IMR-90 (cell line): Measurements from ENCODE around the gene GAREM1. TPM values are rescaled to one million over a fixed set of nuclear protein-coding genes. Genes with fewer than 3 reads are reported as not detected.

Experiments used
- ATAC-seq: fragments of 200-7000 bp; cut with Tn5 transposase; 2 replicates; pipeline ENCODE4 v1.9.1; 2020; ENCODE audit warnings: low read depth, mild to moderate bottlenecking, moderate library complexity
- BruUV-seq: library from RNA; stranded (reverse); fragments of 400-500 nt; replicated peaks from 2 replicates; lab custom pipeline; 2021; lab: Mats Ljungman, UMichigan
- CTCF ChIA-PET: fragments of 300-600 bp; formaldehyde crosslinking; extraction: SDS; loops from one replicate; lab custom pipeline; 2021; ENCODE audit warnings: antibody characterized with exemption; lab: Yijun Ruan, JAX
- POLR2A ChIA-PET: fragments of 300-600 bp; sonication (Branson Sonifier 250); formaldehyde crosslinking; loops from one replicate; lab custom pipeline; 2022; ENCODE audit warnings: antibody characterized with exemption; ENCODE audit not compliant: unreplicated experiment; lab: Charles Lee
- DNase-seq: peaks from one replicate; pipeline ENCODE4 v3.0.0; 2013
- H2AFZ ChIP-seq: replicated peaks from 2 replicates; pipeline ENCODE3; 2013; ENCODE audit warnings: low read length, mild to moderate bottlenecking; ENCODE audit not compliant: poor library complexity
- H2AK5ac ChIP-seq: 2 replicates; pipeline ENCODE4 v1.6.1; 2013; ENCODE audit warnings: low read depth, low read length, inconsistent platforms
- H2AK9ac ChIP-seq: replicated peaks from 2 replicates; pipeline ENCODE3; 2013; ENCODE audit warnings: mild to moderate bottlenecking, low read depth, low read length, moderate library complexity; ENCODE audit not compliant: poor library complexity
- H2BK120ac ChIP-seq: 2 replicates; pipeline ENCODE4 v1.6.1; 2013; ENCODE audit warnings: low read depth, low read length, inconsistent platforms
- H2BK15ac ChIP-seq: 3 replicates; pipeline ENCODE4 v1.6.1; 2013; ENCODE audit warnings: low read depth, low read length, inconsistent platforms
- H2BK20ac ChIP-seq: 2 replicates; pipeline ENCODE4 v1.6.1; 2013; ENCODE audit warnings: low read depth, mild to moderate bottlenecking, inconsistent platforms, low read length, moderate library complexity
- H2BK5ac ChIP-seq: 2 replicates; pipeline ENCODE4 v1.6.1; 2013; ENCODE audit warnings: mild to moderate bottlenecking, low read depth, low read length, inconsistent platforms; ENCODE audit not compliant: poor library complexity, severe bottlenecking
- H3K14ac ChIP-seq: replicated peaks from 2 replicates; pipeline ENCODE4 v1.6.1; 2013; ENCODE audit warnings: low read depth, low read length, inconsistent platforms
- H3K18ac ChIP-seq: 2 replicates; pipeline ENCODE4 v1.6.1; 2013; ENCODE audit warnings: low read depth, low read length, control low read depth
- H3K23ac ChIP-seq: 2 replicates; pipeline ENCODE4 v1.6.1; 2013; ENCODE audit warnings: low read depth, low read length, inconsistent platforms
- H3K27ac ChIP-seq: 2 replicates; pipeline ENCODE4 v1.5.1; 2013; ENCODE audit warnings: mild to moderate bottlenecking, control low read depth, low read length; ENCODE audit not compliant: insufficient read depth
- H3K27me3 ChIP-seq: 2 replicates; pipeline ENCODE4 v1.6.1; 2013; ENCODE audit warnings: low read length; ENCODE audit not compliant: control insufficient read depth, insufficient read depth
- H3K36me3 ChIP-seq: 2 replicates; pipeline ENCODE4 v1.6.1; 2013; ENCODE audit warnings: low read length, mixed read lengths; ENCODE audit not compliant: control insufficient read depth, insufficient read depth
- H3K4ac ChIP-seq: 2 replicates; pipeline ENCODE4 v1.6.1; 2013; ENCODE audit warnings: low read depth, low read length, inconsistent platforms
- H3K4me1 ChIP-seq: 2 replicates; pipeline ENCODE4 v1.6.1; 2013; ENCODE audit warnings: low read length, mixed read lengths; ENCODE audit not compliant: control insufficient read depth, insufficient read depth
- H3K4me2 ChIP-seq: 2 replicates; pipeline ENCODE4 v1.6.1; 2013; ENCODE audit warnings: low read depth, mild to moderate bottlenecking, control low read depth, low read length, moderate library complexity
- H3K4me3 ChIP-seq: 2 replicates; pipeline ENCODE4 v1.5.1; 2013; ENCODE audit warnings: low read depth, mild to moderate bottlenecking, control low read depth, low read length, moderate library complexity; ENCODE audit not compliant: insufficient read depth
- H3K56ac ChIP-seq: 2 replicates; pipeline ENCODE4 v1.6.1; 2013; ENCODE audit warnings: low read length, inconsistent platforms; ENCODE audit not compliant: insufficient read depth; ENCODE audit errors: extremely low read depth
- H3K79me1 ChIP-seq, 2 experiments: 2 replicates each; pipeline ENCODE4 v1.6.1; 2013; ENCODE audit warnings: low read length in 2 of 2, inconsistent platforms in 1 of 2, low read depth in 1 of 2
- H3K9ac ChIP-seq: 2 replicates; pipeline ENCODE4 v1.6.1; 2013; ENCODE audit warnings: low read depth, low read length, control low read depth
- H3K9me1 ChIP-seq: 2 replicates; pipeline ENCODE4 v1.6.1; 2013; ENCODE audit warnings: low read length, inconsistent platforms; ENCODE audit not compliant: insufficient read depth
- H3K9me3 ChIP-seq: 2 replicates; pipeline ENCODE4 v1.6.1; 2013; ENCODE audit warnings: low read length; ENCODE audit not compliant: control insufficient read depth, insufficient read depth
- H4K20me1 ChIP-seq: 2 replicates; pipeline ENCODE4 v1.6.1; 2013; ENCODE audit warnings: low read length, inconsistent platforms; ENCODE audit not compliant: insufficient read depth
- H4K5ac ChIP-seq: 2 replicates; pipeline ENCODE4 v1.6.1; 2013; ENCODE audit warnings: mild to moderate bottlenecking, low read depth, low read length, control low read depth
- H4K8ac ChIP-seq, 2 experiments: 2 replicates each; pipeline ENCODE4 v1.6.1; 2013; ENCODE audit warnings: low read depth in 2 of 2, low read length in 2 of 2, control low read depth in 1 of 2, inconsistent platforms in 1 of 2
- H4K91ac ChIP-seq: 2 replicates; pipeline ENCODE4 v1.6.1; 2013; ENCODE audit warnings: low read depth, low read length, inconsistent platforms; ENCODE audit not compliant: insufficient read depth
- BHLHE40 ChIP-seq: fragments of 150-350 bp; IDR thresholded peaks from 2 replicates; pipeline ENCODE4 v1.6.1; 2016; ENCODE audit warnings: mild to moderate bottlenecking, low read depth, low read length
- CHD1 ChIP-seq: IDR thresholded peaks from 2 replicates; pipeline ENCODE4 v1.6.1; 2012; ENCODE audit warnings: low read depth, low read length, improper control_type of control experiment
- CTCF ChIP-seq: conservative IDR thresholded peaks from 2 replicates; pipeline ENCODE4 v1.5.1; 2012; ENCODE audit warnings: mild to moderate bottlenecking, low read depth, low read length, improper control_type of control experiment
- ELK1 ChIP-seq: fragments of 150-350 bp; IDR thresholded peaks from 2 replicates; pipeline ENCODE4 v1.6.1; 2016; ENCODE audit warnings: low read depth, mild to moderate bottlenecking, low read length, moderate library complexity, borderline replicate concordance
- FOS ChIP-seq: fragments of 150-350 bp; IDR thresholded peaks from 2 replicates; pipeline ENCODE4 v1.6.1; 2016; ENCODE audit warnings: low read depth, low read length
- MAZ ChIP-seq: IDR thresholded peaks from 2 replicates; pipeline ENCODE4 v1.6.1; 2012; ENCODE audit warnings: low read depth, mild to moderate bottlenecking, low read length, improper control_type of control experiment, moderate library complexity, borderline replicate concordance
- MXI1 ChIP-seq: IDR thresholded peaks from 2 replicates; pipeline ENCODE4 v1.6.1; 2012; ENCODE audit warnings: low read depth, mild to moderate bottlenecking, low read length, moderate library complexity, borderline replicate concordance
- NFE2L2 ChIP-seq: fragments of 150-350 bp; IDR thresholded peaks from 2 replicates; pipeline ENCODE4 v1.6.1; 2016; ENCODE audit warnings: low read depth, mild to moderate bottlenecking, low read length
- RAD21 ChIP-seq: IDR thresholded peaks from 2 replicates; pipeline ENCODE4 v1.6.1; 2012; ENCODE audit warnings: low read length, improper control_type of control experiment
- RCOR1 ChIP-seq: IDR thresholded peaks from 2 replicates; pipeline ENCODE4 v1.6.1; 2012; ENCODE audit warnings: mild to moderate bottlenecking, low read length, improper control_type of control experiment; ENCODE audit not compliant: insufficient replicate concordance
- RFX5 ChIP-seq: IDR thresholded peaks from 2 replicates; pipeline ENCODE4 v1.8.0; 2012; ENCODE audit warnings: low read depth, mild to moderate bottlenecking, low read length, moderate library complexity
- USF2 ChIP-seq: fragments of 150-350 bp; IDR thresholded peaks from 2 replicates; pipeline ENCODE4 v1.6.1; 2017; ENCODE audit warnings: mild to moderate bottlenecking, antibody characterized with exemption, low read length, low read depth
- WGBS, 2 experiments: methylation state at CpG; one replicate each; pipeline versions ENCODE4 v1.1.5 to v1.1.7; 2013; ENCODE audit warnings: missing lambda C conversion rate in 2 of 2; ENCODE audit not compliant: insufficient read length in 1 of 2; ENCODE audit errors: extremely low coverage in 2 of 2; 5-methylcytosine and 5-hydroxymethylcytosine counted together
- dilution Hi-C: fragments of 300-500 bp; cut with HindIII; formaldehyde crosslinking; loops from one replicate; pipeline ENCODE4 v1.14.3; 2018; ENCODE audit warnings: low sequenced_read_pairs; ENCODE audit not compliant: unreplicated experiment
- in situ Hi-C: fragments of 300-500 bp; cut with MboI; formaldehyde crosslinking; loops from 3 replicates; pipeline ENCODE4 v1.14.3; 2019; ENCODE audit warnings: low sequenced_read_pairs, inconsistent platforms, mixed read lengths
- intact Hi-C: fragments of 100-400 bp; cut with micrococcal nuclease; formaldehyde crosslinking; loops from 2 replicates; pipeline ENCODE4 v1.10.0; 2022
- polyA plus RNA-seq, 3 experiments: library from polyadenylated mRNA; depleted of rRNA; stranded (reverse); fragments of >200 nt; gene quantifications; 2 replicates each; pipeline ENCODE4 v1.2.3, GENCODE V29; 2012; ENCODE audit warnings: low replicate concordance in 1 of 3
- total RNA-seq: library from RNA; depleted of rRNA; stranded (reverse); fragments of >200 nt; gene quantifications from 2 replicates; pipeline ENCODE4 v1.2.3, GENCODE V29; 2012

Gene GAREM1
- total and polyA plus RNA-seq, 2 of the 4 experiments (the other 2 are of a cell fraction): 1.4 to 2.3 TPM

GRCh38 chr18:32219431-32220018 lies 251.2 kb downstream of the GAREM1 start:
- Histone ChIP-seq H2BK120ac (no peak overlapping the region), H3K23ac (no peak overlapping the region), H4K5ac (no peak overlapping the region), H2BK15ac (no peak overlapping the region), H3K27ac (no peak overlapping the region), H3K14ac (no peak overlapping the region), H2AK9ac (no peak overlapping the region), H3K36me3 (no peaks in the 10 kb centered on the region), H3K4me3 (no peak overlapping the region), H4K91ac (no peak overlapping the region), H4K8ac (no peak overlapping the region), H3K9ac (no peak overlapping the region), H3K18ac (no peak overlapping the region), H3K9me3 (no peaks in the 10 kb centered on the region), H3K79me1 (no peaks in the 10 kb centered on the region), H4K20me1 (no peaks in the 10 kb centered on the region), H2BK20ac (no peak overlapping the region), H3K4me2 (no peak overlapping the region), H3K9me1 (no peaks in the 10 kb centered on the region), H3K4ac (no peak overlapping the region), H3K4me1 (no peaks in the 10 kb centered on the region), H3K56ac (no peak overlapping the region), H2BK5ac (no peak overlapping the region), H2AK5ac (no peak overlapping the region), H3K27me3 (no peaks in the 10 kb centered on the region), H2AFZ (no peak overlapping the region)
- ATAC-seq (no peak), DNase-seq (no peak)
- intact Hi-C loops (no loop called here), in situ Hi-C loops (no loop called here), dilution Hi-C loops (no loop called here)
- CTCF ChIA-PET: no interaction called here
- 40% methylated on average over 1 of the region's 3 CpGs; no CpG with 5 or more reads in 1 of the 2 experiments for WGBS, 2 experiments
- no peak for TF ChIP-seq USF2
- TF ChIP-seq BHLHE40: no peak
- no peak for TF ChIP-seq MAZ
- no peak for TF ChIP-seq NFE2L2
- TF ChIP-seq RAD21: no peak
- TF ChIP-seq FOS: no peak
- TF ChIP-seq RFX5: no peak
- no peak for TF ChIP-seq CHD1
- TF ChIP-seq CTCF: no peak
- no peak for TF ChIP-seq RCOR1
- no peak for TF ChIP-seq ELK1
- TF ChIP-seq MXI1: no peak
- no TSS peak for BruUV-seq
- POLR2A ChIA-PET: no interaction called here
